Tibial nerve (tissue), 3 donors: ENCODE data around the gene FCN3.

ENCODE experiments used
- CTCF ChIP-seq, 5 experiments: fragments of 200-600 bp in 3 of 5; fragments of 450-650 bp in 2 of 5; sonication (generic) in 3 of 5; IDR thresholded peaks; one replicate each; pipeline ENCODE4 v1.5.1; 2016 to 2019; ENCODE audit warnings: antibody characterized with exemption in 5 of 5, mild to moderate bottlenecking in 3 of 5, moderate library complexity in 2 of 5
- POLR2A ChIP-seq, 2 donors: fragments of 450-650 bp; IDR thresholded peaks; one replicate each; pipeline ENCODE4 v1.6.1; 2017; ENCODE audit warnings: antibody characterized with exemption in 2 of 2, mild to moderate bottlenecking in 2 of 2, moderate library complexity in 2 of 2

- no peak for TF ChIP-seq CTCF (IDR thresholded peaks at IDR 0.05)
- TF ChIP-seq POLR2A (IDR thresholded peaks at IDR 0.05): no peak
Measured at GRCh38 chr1:27358928-27359313, 15.7 kb downstream of the FCN3 start.
